Brain pericyte (primary cell): ENCODE data around the gene IRF2BP1.
"Not testable (repeated sequence)": the region's sequence is repeated elsewhere in the genome, so short reads cannot be mapped to it uniquely, and the experiment has no call there.

ENCODE experiments used
- DNase-seq: peaks from one replicate; pipeline ENCODE4 v3.0.0-alpha.2; 2012; ENCODE audit warnings: low read depth, low spot score

Gene IRF2BP1

DNA sequence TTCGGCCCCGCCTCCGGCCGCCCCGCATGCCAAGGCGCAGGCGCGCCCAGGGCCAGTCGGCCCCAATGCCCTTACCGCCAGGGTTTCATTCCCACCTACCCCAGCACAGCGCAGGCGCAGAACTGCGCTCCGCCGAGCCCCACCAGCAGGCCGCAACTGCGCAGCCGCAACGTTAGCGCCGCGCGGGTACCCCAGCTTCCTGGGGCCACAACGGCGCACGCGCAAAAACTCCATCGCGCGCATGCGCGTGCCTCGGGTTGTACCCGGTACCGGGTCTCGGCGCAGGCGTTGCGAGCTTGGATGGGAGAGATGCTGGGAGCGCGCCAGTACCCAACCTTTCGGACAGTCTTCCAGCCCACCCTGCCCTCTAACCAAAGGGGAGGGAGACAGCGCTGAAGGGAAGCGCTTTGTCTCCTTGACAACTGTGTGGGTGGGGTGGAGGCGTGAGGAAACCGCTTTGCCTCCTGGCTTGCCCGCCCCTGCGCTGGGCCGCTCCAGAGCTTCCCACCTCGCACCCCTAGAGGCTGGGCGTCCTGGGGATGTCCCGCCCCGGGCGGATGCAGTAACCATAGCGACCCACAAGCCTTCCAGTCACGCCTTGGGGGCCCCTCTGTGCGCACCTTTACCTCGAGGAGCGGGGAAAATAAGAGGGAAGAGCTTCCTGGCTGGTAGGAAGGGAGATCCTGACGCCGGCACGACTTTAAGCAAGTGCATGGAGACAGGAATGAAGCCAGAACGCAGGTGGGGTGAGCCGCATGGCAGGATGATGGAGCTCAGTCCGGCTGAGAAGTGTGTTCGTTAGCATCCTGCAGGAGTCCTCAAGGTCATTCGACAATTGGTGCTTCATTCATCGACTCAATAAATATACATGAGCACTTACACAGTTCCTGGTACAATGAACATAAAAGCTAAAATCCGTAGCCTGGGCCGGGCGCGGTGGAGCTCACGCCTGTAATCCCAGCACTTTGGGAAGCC is 17.0 kb upstream of the IRF2BP1 start:
- peak; percentile 94 for DNase-seq

DNA sequence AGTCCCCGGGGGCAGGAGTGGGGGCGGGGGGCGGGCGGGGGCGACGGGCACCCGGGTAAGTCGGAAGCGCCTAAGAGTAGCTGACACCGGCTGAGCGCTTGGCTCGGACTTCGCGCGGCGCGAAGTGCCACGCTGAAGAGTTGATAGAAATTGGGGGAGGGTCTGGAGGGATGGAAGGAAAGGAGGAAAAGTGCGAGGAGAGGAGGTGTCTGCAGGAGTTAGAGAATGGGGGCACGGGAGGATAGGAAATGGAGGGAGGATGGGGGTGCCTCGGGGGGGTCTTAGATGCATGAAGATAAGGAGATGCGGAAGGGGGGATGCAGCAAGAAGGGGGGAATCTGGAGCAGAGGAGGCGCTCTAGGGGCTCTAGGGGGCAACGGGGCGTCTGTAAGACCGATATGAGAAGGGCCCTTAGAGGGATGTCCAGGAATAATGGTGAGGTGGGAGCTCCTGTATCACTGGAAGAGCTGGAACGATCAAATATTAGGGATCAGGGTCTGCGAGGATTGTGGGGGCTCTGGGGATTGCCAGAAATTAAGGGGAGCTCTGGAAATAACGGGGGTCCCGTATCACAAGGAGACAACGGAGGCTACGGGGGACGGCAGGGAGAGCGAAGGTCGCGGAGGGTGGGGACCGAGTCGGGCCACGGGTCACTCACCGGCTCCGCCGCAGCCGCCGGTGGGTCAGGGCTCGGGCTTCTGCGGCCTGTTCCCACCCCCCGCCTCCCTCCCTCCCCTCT is 16.1 kb upstream of the IRF2BP1 start, which contains the start of gene MYPOP:
Gene MYPOP, minus strand, starts transcription at position 702 of the 739 bp plus-strand sequence. CDS start 840 bp downstream, outside the sequence.
- DNase-seq = no peak

DNA sequence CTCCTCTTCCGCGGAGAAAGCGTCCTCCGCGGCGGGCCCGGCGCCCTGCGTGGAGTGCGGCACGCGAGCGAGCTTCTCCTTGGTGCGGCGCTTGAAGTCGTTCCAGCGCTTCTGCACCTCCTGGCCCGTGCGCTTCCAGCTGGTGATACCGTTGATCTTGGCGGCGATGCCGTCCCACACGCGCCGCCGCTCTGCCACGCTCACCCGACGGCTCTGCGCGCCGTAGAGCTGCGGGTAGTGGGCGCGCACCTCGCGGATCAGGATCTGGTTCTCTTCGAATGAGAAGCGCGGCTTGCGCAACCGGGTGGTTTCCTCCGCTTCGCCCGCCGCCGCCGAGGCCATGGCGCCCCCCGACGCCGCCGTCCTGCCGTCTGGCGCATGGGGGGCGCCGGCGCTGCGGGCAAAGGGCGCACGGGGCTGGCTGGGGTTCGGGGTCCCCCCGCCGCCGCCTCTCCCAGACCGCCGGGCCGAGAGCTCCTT is 15.5 kb upstream of the IRF2BP1 start:
- DNase-seq = no peak

DNA sequence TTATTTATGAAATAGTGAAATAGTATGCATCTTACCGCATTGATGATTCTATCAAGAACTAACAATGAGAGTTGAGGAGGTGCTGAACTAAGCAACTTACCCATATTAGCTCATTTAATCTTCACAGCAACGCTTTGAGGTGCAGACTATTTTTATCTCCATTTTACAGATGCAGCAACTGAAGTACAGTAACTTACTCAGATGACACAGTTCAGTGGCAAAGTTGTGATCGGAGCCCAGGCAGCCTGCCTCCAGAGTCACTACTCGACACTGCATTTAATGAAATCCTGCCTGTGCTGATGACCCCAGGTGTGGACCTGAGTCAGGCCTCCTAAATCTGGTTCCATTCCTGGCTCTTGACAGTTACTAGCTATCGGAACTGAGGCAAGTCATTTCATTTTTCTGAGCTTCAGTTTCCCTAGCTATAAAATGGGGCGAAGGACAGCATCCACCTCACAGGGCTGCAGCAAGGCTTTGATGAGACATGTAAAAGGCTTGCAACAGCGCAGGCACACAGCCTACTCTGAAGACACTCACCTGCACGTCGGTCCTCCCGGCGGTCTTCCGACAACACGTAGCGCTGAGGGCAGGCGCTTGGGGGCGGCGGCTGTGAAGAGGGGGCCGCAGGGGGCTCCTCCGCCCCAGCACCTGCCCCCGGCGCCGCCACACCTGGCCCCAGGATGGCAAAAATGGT is 14.9 kb upstream of the IRF2BP1 start:
- DNase-seq = no peak

DNA sequence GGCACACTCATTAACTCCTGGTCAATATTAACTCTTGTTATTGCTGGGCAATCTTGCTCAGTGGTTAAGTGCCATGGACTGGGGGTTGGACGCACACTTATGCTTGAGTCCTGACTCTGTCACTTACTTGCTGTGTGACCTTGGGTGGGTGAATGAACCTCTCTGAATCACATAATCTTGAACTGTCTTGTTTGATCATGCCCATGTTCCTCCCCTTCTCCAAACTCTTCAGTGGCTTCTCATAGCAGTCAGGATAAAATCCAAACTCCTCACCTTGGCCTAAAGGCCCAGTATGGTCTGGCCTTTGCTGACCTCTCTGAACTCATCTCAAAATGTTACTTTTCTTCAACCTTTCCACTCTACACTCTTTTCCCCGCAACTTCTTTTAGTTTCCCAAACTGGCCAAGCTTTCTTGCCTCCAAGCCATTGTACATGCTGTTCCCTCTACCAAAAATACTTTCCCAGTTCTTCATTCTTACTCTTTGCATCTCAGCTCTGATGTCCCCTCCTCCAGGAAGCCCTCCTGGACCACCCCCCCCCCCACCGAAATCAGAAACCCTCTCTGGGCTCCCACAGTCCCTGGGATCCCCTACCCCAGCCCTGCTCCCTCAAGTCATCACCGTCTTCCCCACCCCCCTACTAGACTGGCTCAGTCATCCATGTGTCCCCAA is 14.1 kb upstream of the IRF2BP1 start:
- DNase-seq = no peak

DNA sequence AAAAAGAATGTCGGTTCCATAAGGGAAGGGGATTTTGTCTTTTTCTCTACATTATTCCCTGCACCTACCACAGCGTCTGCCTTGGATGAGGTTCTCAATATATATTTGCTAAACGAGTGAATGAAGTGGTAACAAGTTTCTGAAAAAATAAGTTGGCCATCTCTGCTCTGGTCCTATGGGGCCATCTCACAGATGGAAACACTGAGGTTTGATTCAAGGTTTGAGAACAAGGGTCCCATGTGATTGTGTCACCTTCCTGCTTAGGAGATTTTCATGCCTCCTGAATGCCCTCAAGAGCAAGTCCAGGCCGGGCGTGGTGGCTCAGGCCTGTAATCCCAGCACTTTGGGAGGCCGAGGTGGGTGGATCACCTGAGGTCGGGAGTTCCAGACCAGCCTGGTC is 13.3 kb upstream of the IRF2BP1 start:
- no peak for DNase-seq

DNA sequence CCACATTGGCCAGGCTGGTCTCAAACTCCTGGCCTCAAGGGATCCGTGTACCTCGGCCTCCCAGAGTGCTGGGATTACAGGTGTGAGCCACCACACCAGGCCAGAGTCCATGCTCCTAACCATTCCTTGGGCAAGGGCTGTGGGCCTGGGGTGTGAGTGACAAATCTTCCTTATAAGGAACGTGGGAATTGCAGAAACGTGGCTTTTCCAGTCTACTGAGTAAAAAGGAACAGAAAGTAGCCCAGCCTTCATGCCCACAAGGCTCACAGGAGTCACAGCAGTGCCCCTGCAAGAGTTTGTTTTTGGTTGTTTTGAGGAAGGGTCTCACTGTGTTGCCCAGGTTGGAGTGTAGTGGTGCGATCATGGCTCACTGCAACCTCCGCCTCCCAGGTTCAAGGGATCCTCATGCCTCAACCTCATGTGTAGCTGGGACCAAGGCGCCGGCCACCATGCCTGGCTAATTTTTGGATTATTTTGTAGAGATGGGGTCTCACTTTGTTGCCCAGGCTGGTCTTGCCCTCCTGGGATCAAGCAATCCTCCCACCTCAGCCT is 11.4 kb upstream of the IRF2BP1 start:
- DNase-seq = no peak

DNA sequence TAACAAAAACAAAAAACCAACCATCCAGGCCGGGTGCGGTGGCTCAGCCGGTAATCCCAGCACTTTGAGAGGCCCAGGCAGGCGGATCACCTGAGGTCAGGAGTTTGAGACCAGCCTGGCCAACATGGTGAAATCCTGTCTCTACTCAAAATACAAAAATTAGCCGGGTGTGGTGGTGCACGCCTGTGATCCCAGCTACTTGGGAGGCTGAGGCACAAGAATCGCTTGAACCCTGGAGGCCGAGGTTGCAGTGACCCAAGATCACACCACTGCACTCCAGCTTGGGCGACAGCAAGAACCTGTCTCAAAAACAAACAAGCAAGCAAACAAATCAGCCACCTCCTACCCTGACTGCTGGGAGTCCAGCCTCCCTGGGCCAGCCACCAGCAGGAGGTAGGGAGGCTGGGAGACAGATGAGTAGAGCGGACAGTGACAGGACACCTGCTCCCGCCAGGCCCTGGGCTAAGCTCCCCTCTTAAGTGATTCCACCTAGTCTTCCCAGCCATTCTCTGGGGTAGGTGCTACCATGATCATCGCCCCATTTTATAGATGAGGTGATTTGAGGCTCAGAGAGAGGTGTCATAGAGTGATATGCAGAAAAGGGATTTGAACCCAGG is 10.2 kb upstream of the IRF2BP1 start:
- DNase-seq = not testable (repeated sequence)

DNA sequence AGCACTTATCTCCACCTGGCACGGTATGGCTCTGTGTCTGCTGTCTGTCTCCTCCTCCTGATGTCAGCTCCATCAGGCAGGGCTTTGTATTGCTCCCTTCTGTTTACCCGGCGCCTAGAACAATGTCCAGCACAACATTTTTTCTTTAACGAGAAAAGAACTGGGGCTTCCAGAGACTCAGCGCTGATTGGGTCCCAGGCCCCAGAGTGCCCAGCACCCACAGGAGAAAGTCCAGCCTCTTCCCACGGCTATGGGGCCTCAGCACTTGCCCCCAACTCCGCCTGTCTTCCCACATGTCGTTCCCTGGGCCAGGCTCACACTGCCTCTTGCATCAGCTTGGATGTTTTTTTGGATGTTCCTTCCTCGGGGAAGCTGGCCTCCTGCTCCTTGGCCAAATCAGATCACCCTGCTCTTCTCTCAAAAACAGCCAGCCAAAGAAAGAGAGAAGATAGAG is 9.6 kb upstream of the IRF2BP1 start:
- no peak for DNase-seq

DNA sequence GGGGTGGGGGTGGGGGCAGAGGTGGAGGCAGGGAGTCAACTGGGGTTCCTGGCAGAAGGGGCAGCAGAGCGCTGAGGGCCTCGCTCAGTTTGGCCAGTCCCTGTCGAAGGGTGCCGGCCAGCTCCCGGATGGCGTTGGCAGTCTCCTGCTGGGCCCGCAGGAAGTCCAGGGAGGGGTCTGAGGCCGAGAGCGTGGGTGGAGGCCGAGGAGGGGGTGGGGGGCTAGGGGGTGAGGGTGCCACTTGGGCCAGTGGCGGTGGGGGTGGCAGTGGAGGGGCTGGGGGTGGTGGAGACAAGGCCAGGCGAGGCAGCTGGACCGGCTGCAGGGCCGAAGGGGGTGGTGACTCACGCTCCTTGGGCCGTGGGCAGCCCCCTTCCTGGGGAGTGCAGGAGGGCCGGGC is 4.9 kb upstream of the IRF2BP1 start:
- DNase-seq = no peak

DNA sequence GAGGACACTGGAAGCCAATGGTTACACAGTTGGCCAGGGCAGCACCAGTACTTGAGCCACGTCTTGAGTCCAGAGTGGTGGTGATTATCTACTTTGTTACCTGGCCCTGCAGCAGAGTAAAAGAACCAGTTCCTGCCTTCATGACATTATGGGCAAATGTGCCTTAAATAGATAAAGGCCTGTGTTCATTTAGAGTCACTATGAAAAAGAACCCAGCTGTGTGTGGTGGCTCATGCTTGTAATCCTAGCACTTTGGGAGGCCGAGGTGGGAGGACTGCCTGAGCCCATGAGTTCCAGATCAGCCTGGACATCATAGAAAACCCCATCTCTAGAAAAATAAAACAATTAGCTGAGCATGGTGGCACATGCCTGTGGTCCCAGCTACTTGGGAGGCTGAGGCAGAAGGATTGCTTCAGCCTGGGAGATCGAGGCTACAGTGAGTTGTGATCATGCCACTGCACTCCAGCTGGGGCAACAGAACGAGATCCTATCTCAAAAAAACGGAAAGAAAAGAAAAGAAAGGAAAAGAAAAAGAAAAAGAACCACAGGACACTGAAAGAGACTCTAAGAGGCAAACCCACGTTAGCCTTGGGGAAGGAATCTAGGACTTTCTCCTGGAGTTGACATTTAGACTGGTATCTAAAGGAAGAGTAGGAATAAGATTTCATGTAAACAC is 3.4 kb upstream of the IRF2BP1 start:
- DNase-seq = no peak

DNA sequence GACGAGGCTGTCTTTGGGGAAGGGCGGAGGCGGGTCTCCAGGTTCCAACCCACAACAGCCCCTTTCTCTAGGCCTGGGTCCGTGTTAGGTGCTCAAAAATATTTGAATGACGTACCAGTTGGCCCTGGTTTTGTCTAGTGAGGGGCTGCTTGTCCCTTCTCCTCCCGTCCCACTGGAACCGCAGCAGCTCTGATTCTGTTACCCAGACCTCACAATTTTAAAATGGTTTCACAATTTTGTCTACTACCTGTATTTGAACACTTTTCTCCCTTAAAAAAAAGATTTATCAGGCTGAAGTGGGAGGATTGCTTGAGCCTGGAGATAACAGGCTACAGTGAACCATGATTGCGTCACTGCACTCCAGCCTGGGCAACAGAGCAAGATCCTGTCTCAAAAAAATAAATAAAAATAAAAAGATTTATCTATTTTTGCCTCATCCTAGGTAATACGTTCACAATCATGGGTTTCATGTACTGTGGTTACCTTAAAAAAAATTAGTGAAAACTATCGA is 1.3 kb upstream of the IRF2BP1 start:
- DNase-seq = no peak

DNA sequence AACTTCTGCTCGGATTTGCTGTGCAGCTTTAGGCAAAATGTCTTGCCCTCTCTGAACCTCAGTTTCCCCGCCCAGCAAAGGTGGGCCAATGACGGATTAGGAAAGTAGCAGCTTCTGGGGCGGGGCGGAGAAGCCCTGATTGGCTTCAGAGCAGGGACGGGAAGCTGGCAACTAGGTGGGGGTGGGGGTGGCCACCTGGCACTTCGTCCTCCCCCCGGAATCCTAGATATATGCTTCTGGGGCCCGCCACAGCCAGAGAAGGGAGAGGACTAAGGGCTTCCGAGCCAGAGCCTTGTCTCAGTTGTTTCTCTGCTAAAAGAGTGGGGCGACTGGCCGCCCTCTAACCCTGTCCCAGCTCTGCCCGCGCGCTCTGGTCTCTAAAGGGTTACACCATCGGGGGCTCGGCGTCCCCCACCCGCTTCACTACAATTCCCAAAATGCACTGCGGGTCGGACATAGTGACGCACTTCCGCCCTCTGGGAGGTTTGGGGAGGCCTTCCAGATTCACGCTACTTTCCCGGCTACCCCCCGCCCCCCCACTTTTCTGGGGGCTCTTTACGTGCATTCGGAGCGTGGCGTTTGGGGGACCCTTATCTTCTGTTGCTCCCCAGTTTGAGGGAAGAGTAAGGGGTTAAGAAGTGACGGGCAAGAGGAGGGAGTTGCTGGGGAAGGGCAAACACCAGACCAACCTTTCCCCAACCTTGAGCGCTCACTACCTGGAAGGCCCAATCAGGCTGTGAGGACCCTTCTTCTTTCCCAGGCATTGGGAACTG is 672 bp upstream of the IRF2BP1 start:
- peak; percentile 79 for DNase-seq

DNA sequence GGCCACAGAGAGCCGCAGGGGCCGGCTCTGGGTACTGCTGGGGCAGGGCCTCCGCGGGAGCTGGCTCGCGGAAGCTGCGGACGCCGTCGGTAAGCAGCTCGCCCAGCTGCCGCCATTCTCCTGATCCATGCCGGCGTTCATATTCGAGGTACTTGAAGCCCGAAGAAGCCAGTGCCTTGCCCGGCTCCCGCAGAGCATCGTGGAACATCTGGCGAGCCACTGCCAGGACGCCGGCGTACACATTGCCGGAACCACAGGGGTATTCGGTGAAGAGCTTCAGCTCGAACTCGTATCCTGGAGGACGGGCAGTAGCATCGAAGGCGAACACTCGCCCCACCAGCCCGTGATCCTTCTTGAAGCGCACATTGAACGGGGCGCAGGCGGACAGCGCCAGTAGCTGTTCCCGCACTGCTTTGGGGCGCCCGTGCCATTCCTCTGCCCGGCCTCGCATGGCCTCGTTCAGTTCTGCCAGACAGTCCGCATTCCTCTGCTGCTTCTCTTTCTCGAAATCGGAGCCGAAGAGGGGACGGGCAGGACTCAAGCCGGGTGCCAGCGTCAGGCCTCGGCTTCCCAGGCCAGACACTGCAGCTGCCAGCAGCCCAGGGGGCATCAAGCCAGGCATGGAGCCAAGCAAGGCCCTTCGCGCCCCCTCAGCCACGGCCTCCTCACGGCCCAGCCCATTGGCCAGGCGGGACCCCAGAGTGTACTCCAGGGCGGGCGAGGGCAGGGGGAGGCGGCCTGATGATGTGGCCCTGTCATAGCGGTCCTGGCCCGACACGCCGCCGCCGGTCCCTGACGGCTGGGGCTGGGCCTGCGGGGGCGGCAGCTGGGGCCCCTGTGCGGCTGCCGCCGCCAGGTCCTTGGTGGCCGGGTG is 1.0 kb downstream of the IRF2BP1 start:
- no peak for DNase-seq

DNA sequence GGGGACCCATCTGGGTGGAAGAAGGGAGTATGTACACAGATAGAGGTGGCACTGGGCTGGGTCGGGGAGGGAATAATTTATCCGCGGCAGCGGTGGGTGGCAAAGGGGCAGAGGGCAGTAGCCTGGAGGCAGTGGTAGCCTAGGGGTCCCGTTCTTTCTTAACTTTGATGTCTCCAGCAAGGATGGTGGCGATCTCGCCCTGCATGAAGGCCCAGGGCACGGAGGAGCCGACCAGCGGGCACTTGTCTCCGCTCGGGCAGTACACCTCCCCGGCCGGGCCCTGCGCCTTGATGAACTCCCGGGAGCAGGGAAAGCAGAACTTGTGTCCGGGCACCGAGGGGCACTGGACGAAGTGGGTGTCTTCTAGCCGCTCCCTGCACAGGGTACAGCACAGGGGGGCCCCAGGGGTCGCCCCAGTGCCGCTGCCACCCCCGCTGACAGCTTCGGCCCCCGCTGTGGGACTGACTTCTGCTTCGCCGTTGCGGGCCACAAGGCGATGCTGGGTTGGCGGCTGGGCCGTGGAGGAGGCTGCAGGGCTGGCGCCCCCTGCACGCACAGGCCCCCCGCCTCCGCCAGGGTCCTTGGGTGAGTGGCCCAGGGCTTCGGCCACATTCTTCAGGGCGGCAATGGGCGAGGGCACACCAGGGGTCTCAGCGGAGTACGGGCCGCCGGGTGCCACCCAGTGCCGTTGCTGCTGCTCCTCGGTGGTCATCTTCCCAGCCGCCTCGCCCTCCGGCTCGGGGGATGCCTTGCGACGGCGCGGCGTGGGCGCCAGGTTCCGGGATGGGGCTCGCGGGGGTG is 1.9 kb downstream of the IRF2BP1 start:
- no peak for DNase-seq

DNA sequence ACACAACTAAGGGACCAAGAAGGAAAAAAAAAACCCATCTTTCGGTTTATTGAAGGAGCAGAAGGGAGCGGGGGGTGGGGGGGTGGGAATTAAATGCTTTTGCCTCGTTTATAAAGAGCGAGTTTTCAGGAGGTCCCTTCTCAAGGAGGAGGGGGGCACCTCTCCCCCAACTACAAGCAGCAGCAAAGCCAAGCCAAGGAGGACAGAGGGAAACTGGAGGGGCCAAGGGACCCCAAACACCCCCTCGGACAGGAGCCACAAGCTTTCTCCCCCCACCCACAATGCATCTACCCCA is 2.4 kb downstream of the IRF2BP1 start:
- no peak for DNase-seq
